A549 (cell line): ENCODE results near the gene HSPA1A. TPM values are rescaled to one million over a fixed set of nuclear protein-coding genes. Genes with fewer than 3 reads are reported as not detected.

Source experiments
- ATAC-seq, 2 experiments: fragments of 200-7000 bp in 1 of 2; fragments of >200 bp in 1 of 2; cut with Nextera tagmentation in 1 of 2; cut with Tn5 transposase in 1 of 2; 3 replicates each; pipeline versions ENCODE4 v1.8.0 to v1.9.1; 2018 to 2020; ENCODE audit warnings: mild to moderate bottlenecking in 1 of 2, moderate library complexity in 1 of 2
- CTCF ChIA-PET: fragments of 300-600 bp; sonication (Branson Sonifier 250); formaldehyde crosslinking; extraction: SDS; loops from one replicate; lab custom pipeline; 2021; ENCODE audit warnings: antibody characterized with exemption, inconsistent platforms; lab: Yijun Ruan, JAX
- POLR2A ChIA-PET: fragments of 350-600 bp; formaldehyde crosslinking; extraction: SDS; loops from one replicate; lab custom pipeline; 2021; ENCODE audit warnings: antibody characterized with exemption, inconsistent platforms; lab: Yijun Ruan, JAX
- DNase-seq, 2 experiments: peaks; one replicate each; pipeline versions ENCODE4 v3.0.0 to v3.0.0-alpha.2; 2011 to 2016; ENCODE audit warnings: low read depth in 1 of 2, low spot score in 1 of 2
- FAIRE-seq: peaks from 2 replicates; lab custom pipeline; 2011; peaks lifted over from hg19 to GRCh38; lab: Jason Lieb, UNC
- H3K27ac ChIP-seq, 2 experiments: fragments of >200 bp; sonication (Bioruptor Twin); formaldehyde crosslinking; 3 replicates each; pipeline ENCODE4 v1.5.1; 2016 to 2017
- H3K4me1 ChIP-seq: fragments of >200 bp; sonication (Bioruptor Twin); formaldehyde crosslinking; 3 replicates; pipeline ENCODE4 v1.6.1; 2016
- H3K4me2 ChIP-seq: fragments of >200 bp; sonication (Bioruptor Twin); formaldehyde crosslinking; 3 replicates; pipeline ENCODE4 v1.6.1; 2016
- H3K4me3 ChIP-seq: fragments of >200 bp; sonication (Bioruptor Twin); formaldehyde crosslinking; 3 replicates; pipeline ENCODE4 v1.5.1; 2016
- H3K9me3 ChIP-seq: fragments of >200 bp; sonication (Bioruptor Twin); formaldehyde crosslinking; 3 replicates; pipeline ENCODE4 v1.6.1; 2016
- BCL3 ChIP-seq: fragments of >200 bp; sonication (Bioruptor Twin); formaldehyde crosslinking; IDR thresholded peaks from 3 replicates; pipeline ENCODE4 v1.6.1; 2016
- CHD2 ChIP-seq: fragments of 150-350 bp; IDR thresholded peaks from 2 replicates; pipeline ENCODE4 v1.6.1; 2014; ENCODE audit warnings: low read length; ENCODE audit not compliant: partially characterized antibody
- E2F6 ChIP-seq: IDR thresholded peaks from 2 replicates; pipeline ENCODE4 v1.6.1; 2012; ENCODE audit warnings: low read depth, borderline replicate concordance
- ESRRA ChIP-seq: fragments of 150-350 bp; IDR thresholded peaks from 2 replicates; pipeline ENCODE4 v1.6.1; 2014; ENCODE audit warnings: mild to moderate bottlenecking, low read length, borderline replicate concordance
- FOSB ChIP-seq: fragments of 250-450 bp; sonication (Bioruptor Pico); IDR thresholded peaks from 2 replicates; pipeline ENCODE4 v1.5.0; 2020; ENCODE audit warnings: mild to moderate bottlenecking, moderate library complexity
- FOSL2 ChIP-seq, 2 experiments: fragments of 450-650 bp in 1 of 2; fragments of >200 bp in 1 of 2; sonication (Bioruptor Twin) in 1 of 2; formaldehyde crosslinking; IDR thresholded peaks; 2 replicates each; pipeline versions ENCODE4 v1.5.0 to v1.6.1; 2016 to 2020; ENCODE audit warnings: mild to moderate bottlenecking in 1 of 2, moderate library complexity in 1 of 2
- FOXS1 ChIP-seq: fragments of 250-450 bp; sonication (Bioruptor Pico); IDR thresholded peaks from 2 replicates; pipeline ENCODE4 v1.5.0; 2020; ENCODE audit warnings: mild to moderate bottlenecking, moderate library complexity
- HDAC2 ChIP-seq: fragments of 200-600 bp; sonication (generic); IDR thresholded peaks from 2 replicates; pipeline ENCODE4 v1.6.1; 2016
- HOXA7 ChIP-seq: fragments of 250-450 bp; sonication (Bioruptor Pico); IDR thresholded peaks from 2 replicates; pipeline ENCODE4 v1.5.0; 2020; ENCODE audit warnings: mild to moderate bottlenecking, moderate library complexity
- HOXB5 ChIP-seq: fragments of 250-450 bp; sonication (Bioruptor Pico); IDR thresholded peaks from 2 replicates; pipeline ENCODE4 v1.5.0; 2020; ENCODE audit warnings: mild to moderate bottlenecking, moderate library complexity
- JUNB ChIP-seq: fragments of >200 bp; sonication (Bioruptor Twin); formaldehyde crosslinking; IDR thresholded peaks from 2 replicates; pipeline ENCODE4 v1.6.1; 2016
- KDM5A ChIP-seq: fragments of 200-600 bp; sonication (generic); IDR thresholded peaks from 2 replicates; pipeline ENCODE4 v1.6.1; 2016; ENCODE audit warnings: antibody characterized with exemption, mild to moderate bottlenecking
- NFE2L2 ChIP-seq: fragments of 150-350 bp; conservative IDR thresholded peaks from 2 replicates; pipeline ENCODE4 v1.6.1; 2014; ENCODE audit warnings: low read length
- POLR2A ChIP-seq: IDR thresholded peaks from 2 replicates; pipeline ENCODE4 v1.6.1; 2012; ENCODE audit warnings: mild to moderate bottlenecking, low read length
- POLR2AphosphoS2 ChIP-seq: conservative IDR thresholded peaks from 2 replicates; pipeline ENCODE4 v1.6.1; 2012; ENCODE audit warnings: low read length, improper control_type of control experiment, inconsistent platforms
- RAD21 ChIP-seq, 2 experiments: fragments of >200 bp in 1 of 2; sonication (Bioruptor Twin) in 1 of 2; formaldehyde crosslinking in 1 of 2; IDR thresholded peaks in 1 of 2; conservative IDR thresholded peaks in 1 of 2; 2 replicates in 1 of 2; 3 replicates in 1 of 2; pipeline ENCODE4 v1.6.1; 2012 to 2018; ENCODE audit warnings: inconsistent platforms in 1 of 2
- RCOR1 ChIP-seq: fragments of 150-350 bp; IDR thresholded peaks from 2 replicates; pipeline ENCODE4 v1.6.1; 2014; ENCODE audit warnings: antibody characterized with exemption, low read length, low read depth
- REST ChIP-seq: fragments of 200-600 bp; sonication (generic); IDR thresholded peaks from 2 replicates; pipeline ENCODE4 v1.6.1; 2016; ENCODE audit warnings: antibody characterized with exemption, mild to moderate bottlenecking, moderate library complexity
- RNF2 ChIP-seq: fragments of 200-600 bp; sonication (generic); IDR thresholded peaks from 2 replicates; pipeline ENCODE4 v1.6.1; 2016; ENCODE audit warnings: low read depth, mild to moderate bottlenecking, antibody characterized with exemption, moderate library complexity, borderline replicate concordance
- ZC3H11A ChIP-seq: fragments of 450-650 bp; IDR thresholded peaks from 2 replicates; pipeline ENCODE4 v1.6.1; 2014; ENCODE audit warnings: antibody characterized with exemption, mild to moderate bottlenecking
- ZNF302 ChIP-seq: fragments of 250-450 bp; sonication (Bioruptor Pico); IDR thresholded peaks from 2 replicates; pipeline ENCODE4 v1.9.0; 2021; ENCODE audit warnings: inconsistent platforms, mild to moderate bottlenecking, moderate library complexity
- WGBS: methylation state at CpG from one replicate; pipeline ENCODE4 v1.1.6; 2017; ENCODE audit errors: missing lambda C conversion rate; 5-methylcytosine and 5-hydroxymethylcytosine counted together
- polyA plus RNA-seq, 4 experiments: library from polyadenylated mRNA; depleted of rRNA in 3 of 4; stranded (reverse); fragments of >200 nt; fragmentation: RNase III in 1 of 4; extraction: RNeasy Plus Mini Kit Qiagen cat#74134 plus additional on column Dnase treatment in 1 of 4; gene quantifications; 2 replicates in 3 of 4; 3 replicates in 1 of 4; pipeline ENCODE4 v1.2.3, GENCODE V29; 2011 to 2017
- TF ChIP-seq, protein P1 (sequence below): fragments of 250-450 bp; sonication (Bioruptor Pico); IDR thresholded peaks from 2 replicates; pipeline ENCODE4 v1.5.0; 2021; ENCODE audit warnings: mild to moderate bottlenecking, moderate library complexity, borderline replicate concordance

HSPA1A gene
- polyA plus RNA-seq, 2 of the 4 experiments (the other 2 are of a cell fraction), result 122 to 204 TPM

GRCh38 chr6:31811645-31812044 lies 3.7 kb upstream of the HSPA1A start:
- CTCF ChIA-PET, result interaction anchor here (0.6 to 1.8 kb wide), 3 partner anchors 10 to 118 kb away, joined by 3 to 6 read pairs (median 3); partner anchors contain the start of gene VARS1
- H3K4me3 ChIP-seq, result no peak overlapping the region
- no peak for DNase-seq
- no peak for ATAC-seq
- no peak for TF ChIP-seq HOXA7 (CRISPR knock-in tag)
- no peak for TF ChIP-seq E2F6
- no peak for TF ChIP-seq REST
- TF ChIP-seq NFE2L2, result no peak
- TF ChIP-seq, all 56 proteins: peak for 0
- H3K9me3 ChIP-seq, result no peaks in the 10 kb centered on the region
- H3K4me1 ChIP-seq, result peaks cover 15% of the 10 kb centered on the region
- WGBS, result 93% methylated on average over 10 of the region's 12 CpGs
- no peak overlapping the region for H3K27ac ChIP-seq
- POLR2A ChIA-PET, result no interaction called here
- H3K4me2 ChIP-seq, result no peak overlapping the region
- FAIRE-seq, result no peak

GRCh38 chr6:31813465-31813849 lies 1.9 kb upstream of the HSPA1A start:
- ATAC-seq (no peak), FAIRE-seq (no peak), DNase-seq (no peak)
- ChIA-PET POLR2A (interaction anchor here (0.7 to 3.1 kb wide), 4 partner anchors 13 to 305 kb away, joined by 3 to 82 read pairs (median 10); partner anchors contain the start of genes HSPA1B and NEU1), CTCF (interaction anchor here (1.3 to 2.6 kb wide), 5 partner anchors 9 to 84 kb away, joined by 3 to 8 read pairs (median 4); partner anchors contain the start of genes DDAH2, HSPA1B and VARS1)
- 94% methylated on average over 7 of the region's 7 CpGs for WGBS
- Histone ChIP-seq H3K4me1 (peaks cover 12% of the 10 kb centered on the region), H3K27ac (peak overlapping the region; percentile 87 to 97), H3K4me2 (peak overlapping the region; percentile 98), H3K9me3 (no peaks in the 10 kb centered on the region), H3K4me3 (peak overlapping the region; percentile 39; the same call in 1 of the 3 replicates)
- no peak for TF ChIP-seq ZC3H11A
- TF ChIP-seq KDM5A, result no peak
- no peak for TF ChIP-seq HOXB5 (CRISPR knock-in tag)
- no peak for TF ChIP-seq FOSL2 (IDR thresholded peaks at IDR 0.05)
- TF ChIP-seq FOSL2 (CRISPR knock-in tag; IDR thresholded peaks at IDR 0.05), result no peak
- TF ChIP-seq ZNF302 (CRISPR knock-in tag), result no peak
- no peak for TF ChIP-seq E2F6
- TF ChIP-seq NFE2L2, result no peak
- no peak for TF ChIP-seq ESRRA
- no peak for TF ChIP-seq JUNB
- TF ChIP-seq, protein P1, sequence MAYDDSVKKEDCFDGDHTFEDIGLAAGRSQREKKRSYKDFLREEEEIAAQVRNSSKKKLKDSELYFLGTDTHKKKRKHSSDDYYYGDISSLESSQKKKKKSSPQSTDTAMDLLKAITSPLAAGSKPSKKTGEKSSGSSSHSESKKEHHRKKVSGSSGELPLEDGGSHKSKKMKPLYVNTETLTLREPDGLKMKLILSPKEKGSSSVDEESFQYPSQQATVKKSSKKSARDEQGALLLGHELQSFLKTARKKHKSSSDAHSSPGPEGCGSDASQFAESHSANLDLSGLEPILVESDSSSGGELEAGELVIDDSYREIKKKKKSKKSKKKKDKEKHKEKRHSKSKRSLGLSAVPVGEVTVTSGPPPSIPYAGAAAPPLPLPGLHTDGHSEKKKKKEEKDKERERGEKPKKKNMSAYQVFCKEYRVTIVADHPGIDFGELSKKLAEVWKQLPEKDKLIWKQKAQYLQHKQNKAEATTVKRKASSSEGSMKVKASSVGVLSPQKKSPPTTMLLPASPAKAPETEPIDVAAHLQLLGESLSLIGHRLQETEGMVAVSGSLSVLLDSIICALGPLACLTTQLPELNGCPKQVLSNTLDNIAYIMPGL, result no peak
- TF ChIP-seq BCL3, result no peak
- no peak for TF ChIP-seq FOXS1 (CRISPR knock-in tag)
- TF ChIP-seq RCOR1, result no peak
- TF ChIP-seq CHD2, result no peak
- no peak for TF ChIP-seq POLR2AphosphoS2
- TF ChIP-seq POLR2A, result no peak
- TF ChIP-seq RAD21 (conservative IDR thresholded peaks at IDR 0.05 in 1 of 2, IDR thresholded peaks at IDR 0.05 in 1 of 2), result no peak
- no peak for TF ChIP-seq HDAC2
- TF ChIP-seq FOSB, result no peak
- TF ChIP-seq RNF2, result no peak
